GM12801 (cell line): Measurements from ENCODE around the gene VWF.

Source experiments
- CTCF ChIP-seq: IDR thresholded peaks from one replicate; pipeline ENCODE4 v1.5.1; 2011; ENCODE audit warnings: control low read depth; ENCODE audit not compliant: insufficient read length; ENCODE audit errors: extremely low read depth

The VWF gene

DNA sequence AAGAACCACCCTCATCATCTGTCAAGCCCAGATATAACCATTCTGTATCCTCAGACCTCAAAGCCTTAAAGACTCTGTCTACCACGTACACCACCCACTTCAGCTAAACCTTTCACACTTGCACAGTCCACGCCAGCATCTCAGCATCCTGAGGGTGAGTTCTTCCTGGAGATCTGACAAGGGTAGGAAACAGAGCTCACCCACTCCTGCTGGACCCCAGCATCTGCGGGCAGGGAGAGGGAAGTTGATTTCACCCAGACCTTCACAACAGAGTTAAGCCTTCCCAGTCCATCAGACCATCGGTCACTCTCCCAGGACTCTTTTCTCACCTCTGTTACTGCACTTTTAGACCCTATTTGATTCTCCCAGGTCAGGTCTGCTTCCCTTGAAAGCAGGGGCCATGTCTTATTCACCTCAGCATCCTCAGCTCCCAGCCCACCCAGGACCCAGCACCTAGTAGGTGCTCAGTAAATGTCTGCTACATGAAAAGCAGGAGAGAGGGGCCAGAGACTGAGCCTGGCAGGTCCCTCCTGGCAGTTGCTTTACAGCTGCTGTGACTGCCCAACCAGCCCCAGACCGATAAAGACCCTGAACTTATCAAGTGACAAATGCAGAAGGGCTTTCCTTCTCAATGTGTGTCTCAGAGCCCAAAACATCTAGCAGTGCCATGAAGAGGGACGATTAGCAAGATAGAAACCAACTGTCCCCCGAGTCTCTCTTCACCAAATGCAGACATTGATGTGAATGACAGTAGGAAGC, 213.5 kb downstream of the VWF start:
- TF ChIP-seq CTCF: no peak

GRCh38 chr12:5909560-5909959, 214.9 kb downstream of the VWF start:
- no peak for TF ChIP-seq CTCF

- TF ChIP-seq CTCF: no peak
Observed at GRCh38 chr12:5908251-5908650, 216.2 kb downstream of the VWF start.

- no peak for TF ChIP-seq CTCF
Observed at GRCh38 chr12:5907807-5908206, 216.7 kb downstream of the VWF start.

DNA sequence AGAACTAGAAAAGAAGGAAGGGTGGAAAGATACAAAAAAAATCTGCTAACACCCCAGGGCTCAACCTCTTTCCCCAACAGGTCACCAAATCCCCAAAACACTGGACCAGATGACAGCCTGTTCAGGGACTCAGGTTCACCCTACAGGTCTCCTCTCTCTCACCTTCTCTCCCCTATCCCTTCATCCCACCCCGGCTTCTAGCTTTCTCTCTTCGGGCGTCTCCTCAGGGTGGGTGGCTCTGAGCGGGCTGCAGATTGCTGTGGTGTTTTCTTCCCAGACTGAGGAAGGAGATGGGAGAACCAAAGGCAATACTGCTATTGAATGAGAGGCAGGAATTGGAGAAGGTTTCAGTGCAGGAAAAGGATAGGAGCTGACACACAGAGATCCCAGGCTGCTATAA, 218.7 kb downstream of the VWF start:
- TF ChIP-seq CTCF: no peak

DNA sequence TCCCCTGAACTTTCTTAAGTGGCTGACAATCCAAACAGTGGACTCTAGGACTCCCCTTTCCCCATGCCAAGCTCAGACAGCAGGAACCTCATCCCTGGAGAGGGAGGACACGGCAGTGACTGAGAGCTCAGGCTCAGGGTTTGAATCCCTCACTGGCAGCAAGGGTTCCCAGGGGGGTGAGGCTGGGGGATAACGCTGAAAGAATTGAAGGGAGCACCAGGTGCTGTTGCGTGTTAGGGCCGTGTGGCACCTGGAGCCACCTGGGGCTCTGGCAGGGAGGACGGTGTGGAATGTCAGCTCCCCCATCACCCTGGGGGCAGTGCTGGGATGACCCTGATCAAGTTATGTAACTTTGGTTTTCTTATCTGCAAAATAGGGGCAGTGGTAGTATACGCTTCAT, 219.5 kb downstream of the VWF start:
- no peak for TF ChIP-seq CTCF

- no peak for TF ChIP-seq CTCF
Observed at GRCh38 chr12:5904441-5904840, 220.0 kb downstream of the VWF start.
